ENCODE data around the gene FRG2C.
"Not testable (repeated sequence)": the region's sequence is repeated elsewhere in the genome, so short reads cannot be mapped to it uniquely, and the experiment has no call there.

FRG2C gene
- total RNA-seq, result 0 reads per million in 3 experiments

GRCh38 chr3:75664028-75664427 lies at the start of gene FRG2C:
Gene FRG2C (plus strand): TSS chr3:75664328. CDS start chr3:75664380, 52 bp downstream.
- DNase-seq, result not testable (repeated sequence)

GRCh38 chr3:75618666-75619305 lies 45.3 kb upstream of the FRG2C start:
- DNase-seq, result not testable (repeated sequence)

GRCh38 chr3:75619481-75620031 lies 44.6 kb upstream of the FRG2C start:
- not testable (repeated sequence) for DNase-seq

- DNase-seq, result not testable (repeated sequence)
Measured at GRCh38 chr3:75621772-75622171, 42.4 kb upstream of the FRG2C start.

- not testable (repeated sequence) for DNase-seq
Measured at GRCh38 chr3:75623656-75624055, 40.5 kb upstream of the FRG2C start.

GRCh38 chr3:75630887-75631535 lies 33.1 kb upstream of the FRG2C start:
- DNase-seq, result not testable (repeated sequence)

GRCh38 chr3:75631541-75631940 lies 32.6 kb upstream of the FRG2C start:
- no peak for DNase-seq

GRCh38 chr3:75638947-75639346 lies 25.2 kb upstream of the FRG2C start:
- not testable (repeated sequence) for DNase-seq

GRCh38 chr3:75641107-75641517 lies 23.0 kb upstream of the FRG2C start:
- DNase-seq, result not testable (repeated sequence)

- peak; percentile 2 for DNase-seq
Measured at GRCh38 chr3:75643031-75643800, 20.9 kb upstream of the FRG2C start.

- DNase-seq, result not testable (repeated sequence)
Measured at GRCh38 chr3:75645548-75645947, 18.6 kb upstream of the FRG2C start.

- DNase-seq, result no peak
Measured at GRCh38 chr3:75650191-75650590, 13.9 kb upstream of the FRG2C start.

GRCh38 chr3:75655101-75655904 lies 8.8 kb upstream of the FRG2C start:
- DNase-seq, result not testable (repeated sequence)

GRCh38 chr3:75655956-75656355 lies 8.2 kb upstream of the FRG2C start:
- not testable (repeated sequence) for DNase-seq

- not testable (repeated sequence) for DNase-seq
Measured at GRCh38 chr3:75658411-75659107, 5.6 kb upstream of the FRG2C start.

- not testable (repeated sequence) for DNase-seq
Measured at GRCh38 chr3:75659108-75659433, 5.1 kb upstream of the FRG2C start.

- not testable (repeated sequence) for DNase-seq
Measured at GRCh38 chr3:75665626-75666025, 1.5 kb downstream of the FRG2C start.

GRCh38 chr3:75667757-75668701 lies 3.9 kb downstream of the FRG2C start:
- not testable (repeated sequence) for DNase-seq

GRCh38 chr3:75668759-75669347 lies 4.7 kb downstream of the FRG2C start:
- DNase-seq, result peak; percentile 24
